OCI-LY1 (cell line): ENCODE measurements around the gene HES1.

Experiments used
- CTCF ChIP-seq: fragments of 200-600 bp; sonication (generic), shearing (Covaris generic); IDR thresholded peaks from 2 replicates; pipeline ENCODE4 v1.5.1; 2017; ENCODE audit warnings: mild to moderate bottlenecking, antibody characterized with exemption, low read length, moderate library complexity, mixed read lengths
- EZH2 ChIP-seq: fragments of 200-600 bp; sonication (generic), shearing (Covaris generic); IDR thresholded peaks from 2 replicates; pipeline ENCODE4 v1.8.0; 2017; ENCODE audit warnings: borderline replicate concordance, mixed run types, mild to moderate bottlenecking, antibody characterized with exemption, low read length, moderate library complexity, mixed read lengths

GRCh38 chr3:194178669-194179068 is 42.7 kb downstream of the HES1 start:
- TF ChIP-seq CTCF (no peak), EZH2 (no peak)
